Activated T-cell treated with anti-CD3 and anti-CD28 coated beads, Interleukin-2, amount 50 U/mL, for 72 hours (primary cell): Measurements from ENCODE around the gene FBXO5. TPM values are rescaled to one million over a fixed set of nuclear protein-coding genes. Genes with fewer than 3 reads are reported as not detected.
A peak's percentile ranks its signal among the peaks of the same experiment; 100 is the strongest.
"Not testable (repeated sequence)": the region's sequence is repeated elsewhere in the genome, so short reads cannot be mapped to it uniquely, and the experiment has no call there.

Experiments used
- ATAC-seq, 2 donors: fragments of 150-1000 bp; cut with Tn5 transposase; replicated peaks in 1 of 2; 2 replicates each; pipeline ENCODE4 v1.10.0; 2021; ENCODE audit warnings: moderate library complexity in 2 of 2, mild to moderate bottlenecking in 1 of 2
- DNase-seq, 2 donors: peaks; one replicate each; pipeline ENCODE4 v3.0.0; 2021 to 2022; ENCODE audit warnings: mixed read lengths in 1 of 2
- H3K27ac Mint-ChIP-seq: one replicate; pipeline ENCODE4 v1.8.0; 2022; ENCODE audit warnings: mild to moderate bottlenecking, moderate library complexity, mixed read lengths
- H3K27me3 Mint-ChIP-seq: one replicate; pipeline ENCODE4 v1.8.0; 2022; ENCODE audit warnings: low read depth, mixed read lengths
- H3K36me3 Mint-ChIP-seq, 2 donors: one replicate each; pipeline ENCODE4 v1.8.0; 2022; ENCODE audit warnings: mixed read lengths in 2 of 2, mild to moderate bottlenecking in 1 of 2; ENCODE audit not compliant: insufficient read depth in 2 of 2
- H3K4me1 Mint-ChIP-seq: one replicate; pipeline ENCODE4 v1.8.0; 2022; ENCODE audit warnings: low read depth, mixed read lengths
- H3K4me3 Mint-ChIP-seq, 2 donors: one replicate each; pipeline ENCODE4 v1.8.0; 2022; ENCODE audit warnings: mild to moderate bottlenecking in 2 of 2, mixed read lengths in 2 of 2, moderate library complexity in 2 of 2
- H3K9me3 Mint-ChIP-seq, 2 donors: one replicate each; pipeline ENCODE4 v1.8.0; 2022; ENCODE audit warnings: mixed read lengths in 2 of 2
- total RNA-seq, 2 donors: library from RNA; stranded (reverse); gene quantifications; one replicate each; pipeline ENCODE4 v1.2.3, GENCODE V29; 2022

Gene FBXO5
- total RNA-seq, 2 donors from 2014 or later, result 40.8 to 41.4 TPM

DNA sequence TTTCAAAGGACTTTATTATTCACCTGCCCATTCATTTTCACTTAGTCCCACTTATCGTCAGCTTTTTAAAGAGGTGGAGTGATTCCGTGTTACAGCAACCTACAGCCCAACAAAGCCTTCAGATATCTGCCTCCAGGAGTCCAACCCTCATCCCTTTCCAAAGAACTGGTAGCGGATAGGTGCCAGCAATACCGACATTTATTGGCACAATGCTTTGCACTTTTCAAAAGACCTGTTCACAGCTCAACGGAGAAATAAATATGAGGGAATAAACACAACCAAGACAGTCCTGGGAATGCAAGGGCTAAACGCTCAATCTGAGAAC lies 20.5 kb upstream of the FBXO5 start:
- DNase-seq (no peak), ATAC-seq (peak; percentile 10 to 42)
- peak overlapping the region; percentile 97 for H3K27ac Mint-ChIP-seq
- peaks cover 39% of the 10 kb centered on the region for H3K4me1 Mint-ChIP-seq
- H3K36me3 Mint-ChIP-seq, result peaks cover 4 to 24% of the 10 kb centered on the region in 2 donors
- peak overlapping the region; percentile 90 to 91 for H3K4me3 Mint-ChIP-seq
- no peaks in the 10 kb centered on the region for H3K27me3 Mint-ChIP-seq
- H3K9me3 Mint-ChIP-seq, result no peaks in the 10 kb centered on the region

DNA sequence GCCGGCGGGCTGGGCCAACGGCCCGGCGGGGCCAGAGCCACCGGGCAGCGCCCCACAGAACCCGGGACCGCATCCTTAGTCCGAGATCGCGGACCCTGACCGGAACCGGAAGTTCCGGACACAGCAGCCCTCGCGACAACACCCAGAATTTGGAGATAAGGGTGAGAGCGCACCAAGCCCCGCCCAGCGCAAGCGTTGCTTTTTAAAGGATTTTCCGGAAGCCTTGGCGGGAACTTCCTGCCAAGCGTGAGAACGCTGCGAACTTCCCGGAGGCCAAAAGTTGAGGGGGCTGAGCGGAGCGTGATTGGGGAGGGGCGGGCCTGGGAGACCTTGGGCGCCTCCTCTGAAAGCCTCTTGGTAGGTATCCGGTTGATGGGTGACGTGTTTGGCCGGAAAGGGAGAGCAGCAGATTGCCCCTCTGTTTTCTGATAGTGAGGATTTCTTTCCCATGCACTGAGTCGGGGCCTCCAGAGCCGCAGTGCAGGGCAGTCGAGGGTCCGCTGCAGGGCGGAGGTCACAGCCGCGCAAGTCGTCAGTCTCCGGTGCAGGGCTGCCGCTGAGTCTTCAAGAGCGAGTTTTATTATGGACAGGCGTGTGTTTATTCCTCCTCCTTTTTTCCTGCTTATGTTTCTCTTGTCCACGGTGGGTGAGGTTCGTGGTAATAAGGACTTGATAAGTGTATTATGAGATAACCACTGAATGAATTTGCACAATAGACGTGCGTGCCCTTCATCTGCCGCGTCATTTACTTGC lies 19.9 kb upstream of the FBXO5 start, which contains the start of gene MTRF1L:
TSS of gene MTRF1L (minus strand) at position 97 of the 753 bp plus-strand sequence. CDS start at position 73, 24 bp downstream.
- peak; percentile 88 to 91 for DNase-seq
- Mint-ChIP-seq H3K36me3 (peaks cover 4 to 24% of the 10 kb centered on the region in 2 donors), H3K27ac (peak within 1 kb of the TSS; percentile 97), H3K4me3 (peak within 1 kb of the TSS; percentile 90 to 91), H3K9me3 (no peaks in the 10 kb centered on the region), H3K27me3 (no peaks in the 10 kb centered on the region), H3K4me1 (peaks cover 39% of the 10 kb centered on the region)
- peak; percentile 94 to 95 for ATAC-seq

DNA sequence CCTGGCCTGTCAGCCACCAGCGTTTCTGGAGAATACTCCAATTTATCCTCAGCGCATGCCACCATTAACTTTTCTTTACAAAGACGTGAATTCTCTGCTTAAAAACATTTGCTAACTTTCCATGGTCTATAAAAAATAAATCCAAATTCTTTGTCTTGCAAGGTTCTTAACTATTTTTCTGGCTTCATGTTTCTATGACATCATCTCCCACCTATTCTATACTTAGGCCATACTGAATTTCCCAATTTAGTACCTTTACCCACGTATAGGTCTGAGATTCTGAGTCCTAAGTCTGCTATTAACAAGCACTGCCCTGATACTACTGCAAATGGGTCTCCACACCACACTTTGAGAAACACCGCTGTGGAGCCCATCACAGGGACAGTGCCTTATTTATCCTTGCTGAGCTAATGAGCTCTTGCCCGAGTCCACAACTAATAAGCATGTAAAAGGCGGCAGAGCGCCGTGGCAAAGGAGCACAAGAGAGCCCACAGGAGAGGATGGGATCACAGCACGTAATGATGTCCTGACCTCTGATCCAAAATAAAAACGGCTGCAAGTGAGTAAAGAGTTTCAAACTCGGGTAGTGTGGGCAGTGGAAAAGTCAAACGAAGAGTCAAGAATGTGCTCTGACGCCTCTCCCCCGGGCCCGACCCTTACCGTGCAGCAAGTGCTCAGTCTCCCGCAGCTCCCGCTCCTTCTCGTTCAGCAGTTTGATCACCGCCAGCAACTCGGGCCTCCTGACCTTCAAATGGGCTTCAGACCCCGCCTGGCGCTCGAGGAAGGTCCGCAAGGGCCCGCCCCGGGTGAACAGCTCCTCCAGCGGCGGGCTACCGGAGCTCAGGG lies 19.1 kb upstream of the FBXO5 start:
- H3K4me3 Mint-ChIP-seq, result peak overlapping the region; percentile 90 to 91
- H3K36me3 Mint-ChIP-seq, result peaks cover 4 to 30% of the 10 kb centered on the region in 2 donors
- peak; percentile 4 to 18 for DNase-seq
- no peaks in the 10 kb centered on the region for H3K9me3 Mint-ChIP-seq
- peaks cover 45% of the 10 kb centered on the region for H3K4me1 Mint-ChIP-seq
- no peaks in the 10 kb centered on the region for H3K27me3 Mint-ChIP-seq
- peak overlapping the region; percentile 82 for H3K27ac Mint-ChIP-seq
- peak; percentile 28 to 37 for ATAC-seq

DNA sequence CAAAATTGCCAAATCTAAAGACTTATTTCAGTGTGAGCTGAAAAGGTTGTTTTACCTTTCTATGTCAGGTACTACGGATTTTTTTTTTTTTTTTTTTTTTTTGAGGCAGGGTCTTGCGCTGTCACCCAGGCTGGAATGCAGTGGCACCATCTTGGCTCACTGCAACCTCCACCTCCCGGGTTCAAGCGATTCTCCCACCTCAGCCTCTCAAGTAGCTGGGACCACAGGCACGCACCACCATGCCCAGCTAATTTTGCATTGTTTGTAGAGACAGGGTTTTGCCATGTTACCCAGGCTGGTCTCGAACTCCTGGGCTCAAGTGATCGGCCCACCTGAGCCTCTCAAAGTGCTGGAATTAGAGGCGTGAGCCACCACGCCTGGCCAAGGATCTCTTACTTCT lies 17.9 kb upstream of the FBXO5 start:
- not testable (repeated sequence) for ATAC-seq, DNase-seq, H3K9me3 Mint-ChIP-seq, H3K27me3 Mint-ChIP-seq
- Mint-ChIP-seq H3K4me3 (peak overlapping the region; percentile 90 to 91), H3K27ac (peak overlapping the region; percentile 91), H3K4me1 (peaks cover 57% of the 10 kb centered on the region), H3K36me3 (peaks cover 4 to 35% of the 10 kb centered on the region in 2 donors)

DNA sequence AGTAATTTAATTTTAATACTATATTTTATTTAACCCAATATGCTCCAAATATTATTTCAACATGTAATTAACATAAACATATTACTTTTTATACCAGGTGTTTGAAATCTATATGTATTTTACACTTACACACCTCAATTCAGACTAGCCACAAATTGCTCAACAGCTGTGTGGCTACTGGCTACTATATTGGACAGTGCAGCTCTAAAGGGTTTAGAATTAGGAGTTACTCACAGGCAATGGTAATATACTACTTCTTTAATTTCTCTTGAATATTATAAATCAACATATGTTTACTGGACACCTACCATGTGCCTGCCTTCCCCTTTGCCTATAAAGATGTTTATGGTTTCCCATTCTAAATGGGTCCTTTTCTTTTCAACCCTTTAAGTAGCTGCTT lies 17.4 kb upstream of the FBXO5 start:
- Mint-ChIP-seq H3K9me3 (no peaks in the 10 kb centered on the region), H3K27ac (peak overlapping the region; percentile 91), H3K4me1 (peaks cover 61% of the 10 kb centered on the region)

DNA sequence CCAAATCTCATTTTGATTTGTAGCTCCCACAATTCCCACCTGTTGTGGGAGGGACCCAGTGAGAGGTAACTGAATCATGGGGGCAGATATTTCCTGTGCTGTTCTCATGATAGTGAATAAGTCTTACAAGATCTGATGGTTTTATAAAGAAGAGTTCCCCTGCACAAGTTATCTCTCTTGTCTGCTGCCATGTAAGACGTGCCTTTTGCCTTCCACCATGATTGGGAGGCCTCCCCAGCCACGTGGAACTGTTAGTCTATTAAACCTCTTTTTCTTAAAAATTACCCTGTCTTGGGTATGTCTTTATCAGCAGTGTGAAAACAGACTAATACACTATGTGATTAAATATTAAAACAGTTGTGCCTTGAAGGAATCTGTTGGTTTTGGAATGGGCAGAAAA lies 16.7 kb upstream of the FBXO5 start:
- not testable (repeated sequence) for ATAC-seq, H3K27me3 Mint-ChIP-seq, H3K9me3 Mint-ChIP-seq, DNase-seq
- Mint-ChIP-seq H3K4me3 (peak overlapping the region; percentile 6 to 70), H3K4me1 (peaks cover 63% of the 10 kb centered on the region), H3K27ac (peak overlapping the region; percentile 81), H3K36me3 (peaks cover 4 to 38% of the 10 kb centered on the region in 2 donors)

More for the DNA sequence above, 17.4 kb upstream of the FBXO5 start:
- DNase-seq, result no peak
- ATAC-seq, result no peak
- H3K4me3 Mint-ChIP-seq, result peak overlapping the region; percentile 90 to 91
- H3K36me3 Mint-ChIP-seq, result peaks cover 4 to 38% of the 10 kb centered on the region in 2 donors
- no peaks in the 10 kb centered on the region for H3K27me3 Mint-ChIP-seq

DNA sequence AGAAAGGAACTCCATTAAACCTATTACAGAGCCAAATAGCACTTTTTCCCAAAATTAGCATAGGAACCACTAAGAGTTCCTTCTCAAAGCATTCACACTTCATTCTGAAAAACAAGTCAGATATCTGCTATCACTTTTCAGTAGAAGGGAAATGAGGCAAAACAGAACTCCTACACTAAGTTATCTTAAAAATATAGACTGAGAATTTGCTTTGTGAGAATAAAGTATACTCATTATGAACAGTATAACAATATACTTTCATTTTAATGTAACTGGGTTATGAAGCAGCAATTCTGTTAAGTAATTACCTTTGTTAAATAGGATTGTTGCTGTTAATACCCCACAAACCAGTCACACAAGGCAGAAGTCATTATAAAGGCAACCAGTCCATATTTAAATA lies 11.0 kb upstream of the FBXO5 start:
- ATAC-seq (peak; percentile 44 to 83), DNase-seq (no peak)
- H3K4me3 Mint-ChIP-seq, result peak overlapping the region in 1 of 2 donors; percentile 68
- H3K4me1 Mint-ChIP-seq, result peaks cover 43% of the 10 kb centered on the region
- H3K36me3 Mint-ChIP-seq, result peaks cover 0 to 32% of the 10 kb centered on the region in 2 donors
- no peaks in the 10 kb centered on the region for H3K9me3 Mint-ChIP-seq
- peak overlapping the region; percentile 93 for H3K27ac Mint-ChIP-seq
- no peaks in the 10 kb centered on the region for H3K27me3 Mint-ChIP-seq

DNA sequence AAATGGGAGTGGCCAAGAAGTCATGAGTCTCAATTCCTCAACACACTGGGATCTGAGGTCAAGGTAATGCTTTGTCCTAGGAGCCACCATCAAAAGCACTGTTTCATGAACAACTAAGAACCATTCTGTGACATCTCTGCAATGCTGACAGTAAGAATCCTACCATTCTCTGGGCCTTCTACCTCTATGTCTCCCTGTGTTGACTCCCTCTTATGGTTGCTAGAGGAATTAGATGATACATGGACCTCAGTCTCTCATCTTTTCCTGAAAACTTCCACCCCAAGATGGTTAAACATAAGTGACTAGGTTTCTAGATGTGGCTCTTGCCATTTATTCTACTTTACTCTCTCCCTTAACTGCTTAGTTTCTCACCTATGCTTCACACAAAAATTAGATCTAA lies 10.6 kb upstream of the FBXO5 start:
- Mint-ChIP-seq H3K4me1 (peaks cover 40% of the 10 kb centered on the region), H3K27ac (peak overlapping the region; percentile 93), H3K27me3 (no peaks in the 10 kb centered on the region), H3K9me3 (no peaks in the 10 kb centered on the region), H3K36me3 (peaks cover 0 to 30% of the 10 kb centered on the region in 2 donors), H3K4me3 (peak overlapping the region in 1 of 2 donors; percentile 68)
- no peak for DNase-seq
- ATAC-seq, result peak; percentile 51 to 71

DNA sequence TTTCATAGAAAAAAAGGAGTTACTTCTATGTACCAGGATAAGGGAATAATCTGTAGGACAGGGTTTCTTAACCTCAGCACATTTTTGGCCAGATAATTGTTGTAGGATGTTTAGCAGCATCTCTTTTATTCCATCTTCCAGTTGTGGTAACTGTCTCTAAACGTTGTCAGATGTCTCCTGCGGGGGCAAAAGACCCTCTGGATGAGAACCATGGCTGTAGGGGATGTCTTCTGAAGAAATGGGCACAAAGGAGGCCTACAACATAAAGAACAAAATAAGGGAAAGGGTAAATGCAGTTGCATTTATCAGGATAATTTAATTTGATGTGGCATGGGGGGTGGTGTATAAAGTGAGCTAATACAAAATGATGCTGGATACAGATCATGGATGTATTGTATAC lies 4.1 kb upstream of the FBXO5 start:
- peaks cover 20% of the 10 kb centered on the region for H3K4me1 Mint-ChIP-seq

DNA sequence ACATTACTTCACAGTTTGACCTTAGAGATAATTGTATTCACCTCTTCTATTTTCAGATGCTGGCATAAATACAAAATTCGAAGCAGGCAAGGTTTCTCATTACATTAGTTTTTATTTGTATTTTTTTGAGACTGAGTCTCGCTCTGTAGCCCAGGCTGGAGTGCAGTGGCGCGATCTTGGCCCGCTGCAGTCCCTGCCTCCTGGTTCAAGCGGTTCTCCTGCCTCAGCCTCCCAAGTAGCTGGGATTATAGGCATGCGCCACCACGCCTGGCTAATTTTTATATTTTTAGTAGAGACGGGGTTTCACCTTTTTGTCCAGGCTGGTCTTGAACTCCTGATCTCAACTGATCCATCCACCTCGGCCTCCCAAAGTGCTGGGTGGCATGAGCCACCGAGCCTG lies 2.5 kb upstream of the FBXO5 start:
- not testable (repeated sequence) for ATAC-seq, H3K27me3 Mint-ChIP-seq, H3K9me3 Mint-ChIP-seq, DNase-seq
- Mint-ChIP-seq H3K4me3 (peak overlapping the region; percentile 78 to 96), H3K36me3 (peaks cover 2 to 25% of the 10 kb centered on the region in 2 donors), H3K4me1 (peaks cover 31% of the 10 kb centered on the region), H3K27ac (peak overlapping the region; percentile 9)

More for the DNA sequence above, 4.1 kb upstream of the FBXO5 start:
- H3K27ac Mint-ChIP-seq, result peak overlapping the region; percentile 7
- no peaks in the 10 kb centered on the region for H3K27me3 Mint-ChIP-seq
- H3K36me3 Mint-ChIP-seq, result peaks cover 0 to 26% of the 10 kb centered on the region in 2 donors
- ATAC-seq (no peak), DNase-seq (no peak)
- peak overlapping the region in 1 of 2 donors; percentile 24 for H3K4me3 Mint-ChIP-seq
- H3K9me3 Mint-ChIP-seq, result no peaks in the 10 kb centered on the region

DNA sequence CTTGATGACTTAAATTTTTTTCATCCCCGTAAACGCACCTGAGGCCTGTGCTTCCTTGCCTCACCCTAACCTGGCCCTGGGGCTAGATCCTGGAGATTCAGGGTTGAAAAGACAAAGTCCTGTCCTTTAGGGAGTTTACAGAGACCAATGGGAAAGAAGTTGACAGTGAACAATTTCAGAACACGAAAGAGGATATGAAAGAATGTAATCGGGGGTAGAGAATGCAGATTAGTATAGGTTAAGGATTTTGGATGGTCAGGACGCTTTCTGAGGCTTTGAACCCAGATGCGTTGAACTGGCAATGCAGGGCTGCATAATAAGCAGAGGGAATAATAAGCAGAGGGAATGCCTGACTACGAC lies 1.7 kb upstream of the FBXO5 start:
- Mint-ChIP-seq H3K4me3 (peak overlapping the region; percentile 90 to 96), H3K36me3 (peaks cover 5 to 24% of the 10 kb centered on the region in 2 donors), H3K27me3 (no peaks in the 10 kb centered on the region), H3K9me3 (no peaks in the 10 kb centered on the region), H3K4me1 (peaks cover 39% of the 10 kb centered on the region), H3K27ac (peak overlapping the region; percentile 98)
- DNase-seq (no peak), ATAC-seq (no peak)

DNA sequence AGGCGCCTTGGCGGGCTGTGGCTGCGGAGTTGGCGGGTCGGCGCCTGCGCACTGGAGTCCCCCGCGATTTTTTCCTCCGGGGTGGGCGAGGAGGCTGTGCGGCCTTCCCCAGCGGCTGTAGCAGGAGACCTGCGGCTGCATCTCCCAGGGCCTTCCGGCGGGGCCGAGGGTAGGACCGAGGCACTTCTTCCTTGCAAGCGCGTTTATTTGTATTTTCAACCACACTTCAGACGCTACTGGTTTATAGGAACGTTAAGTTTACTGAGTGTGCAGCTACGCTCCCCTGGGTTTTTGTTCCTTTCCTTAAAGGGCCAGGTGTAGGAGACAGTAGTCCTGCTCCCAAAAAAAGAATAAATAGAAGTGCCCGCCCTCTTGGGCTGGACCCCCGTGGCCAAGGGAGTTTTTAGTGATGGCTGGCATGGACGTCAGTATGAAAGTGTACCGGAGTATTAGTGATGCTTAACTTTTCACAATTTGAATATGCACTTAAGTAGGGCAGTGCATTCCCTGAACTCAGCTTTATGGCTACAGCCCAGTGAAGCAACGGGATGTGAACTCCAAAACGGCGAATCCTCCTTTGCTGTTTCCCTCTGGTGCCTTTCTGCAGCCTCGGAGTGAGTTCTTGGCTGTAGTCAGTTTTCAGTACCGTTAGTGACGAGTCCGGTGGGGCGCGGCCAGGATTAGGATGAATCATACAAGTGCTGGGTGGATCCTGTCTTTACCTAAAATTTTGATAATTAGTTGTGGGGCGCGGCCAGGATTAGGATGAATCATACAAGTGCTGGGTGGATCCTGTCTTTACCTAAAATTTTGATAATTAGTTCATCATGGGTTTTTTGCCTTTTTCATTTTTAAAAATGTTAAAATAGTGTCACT lies 1.0 kb upstream of the FBXO5 start:
- Mint-ChIP-seq H3K27ac (peak overlapping the region; percentile 98), H3K4me1 (peaks cover 44% of the 10 kb centered on the region), H3K4me3 (peak overlapping the region; percentile 90 to 96), H3K9me3 (no peaks in the 10 kb centered on the region), H3K27me3 (no peaks in the 10 kb centered on the region), H3K36me3 (peaks cover 5 to 29% of the 10 kb centered on the region in 2 donors)
- ATAC-seq (peak; percentile 35 to 46), DNase-seq (peak; percentile 77 to 81)
